Stimulated activated CD4-positive, alpha-beta T cell treated with anti-CD3 and anti-CD28 coated beads, Interleukin-15, amount 100 ng/mL, for 1 hour (primary cell): ENCODE measurements around the gene CCNY.

ENCODE experiments used
- DNase-seq, 2 donors: peaks; one replicate each; pipeline ENCODE4 v3.0.0-alpha.2; 2020; ENCODE audit warnings: low read depth in 1 of 2, low spot score in 1 of 2

CCNY gene

DNA sequence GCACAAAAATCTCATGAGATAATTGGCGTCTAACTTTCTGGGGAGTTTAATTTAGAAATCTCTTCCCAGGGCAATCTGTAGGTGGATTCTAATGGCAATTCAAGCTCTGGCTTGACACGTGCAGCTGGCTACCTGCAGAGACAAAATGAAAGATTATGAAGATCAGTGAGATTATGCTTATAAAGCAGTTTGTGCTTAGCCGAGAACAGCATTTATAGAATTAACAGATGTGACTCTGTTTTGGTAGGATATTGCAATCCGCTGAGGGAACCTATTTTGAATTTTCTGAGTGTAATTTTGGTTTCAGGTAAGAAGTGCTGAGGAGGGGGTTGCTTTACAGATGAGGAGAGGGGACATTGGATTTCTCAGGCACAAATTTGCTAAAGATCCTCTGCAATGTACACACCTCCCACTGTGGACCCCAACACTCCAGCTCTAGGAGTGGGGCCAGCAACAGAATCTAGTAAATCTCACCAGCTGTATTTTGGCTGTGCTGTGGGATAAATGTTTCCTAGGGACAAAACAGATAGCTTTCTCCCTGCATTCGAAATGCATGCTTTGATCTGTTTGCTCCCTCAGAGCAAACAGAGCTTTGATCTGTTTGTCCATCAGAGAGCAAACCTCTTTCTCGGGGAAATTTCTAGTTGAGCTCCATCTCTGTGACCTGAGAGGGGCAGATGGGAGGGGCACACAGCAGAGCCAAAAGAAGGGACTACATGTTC, 276.2 kb downstream of the CCNY start:
- no peak for DNase-seq

GRCh38 chr10:35613107-35613440, 276.8 kb downstream of the CCNY start:
- DNase-seq, result no peak

- DNase-seq, result no peak
These were observed 277.4 kb downstream of the CCNY start for GRCh38 chr10:35613597-35614226.

GRCh38 chr10:35614312-35614711, 278.0 kb downstream of the CCNY start:
- no peak for DNase-seq
